Fibroblast of the aortic adventitia (primary cell): ENCODE measurements around the gene WDR20. TPM values are rescaled to one million over a fixed set of nuclear protein-coding genes. Genes with fewer than 3 reads are reported as not detected.

ENCODE experiments used
- DNase-seq: peaks from one replicate; pipeline ENCODE4 v3.0.0-alpha.2; 2010; ENCODE audit warnings: low read depth
- H3K4me3 ChIP-seq: 2 replicates; pipeline ENCODE4 v1.5.1; 2011; ENCODE audit warnings: low read depth, mild to moderate bottlenecking, control low read depth, low read length, moderate library complexity
- CTCF ChIP-seq: IDR thresholded peaks from 2 replicates; pipeline ENCODE4 v1.5.1; 2011; ENCODE audit warnings: mild to moderate bottlenecking, low read length, control low read depth, inconsistent platforms; ENCODE audit not compliant: insufficient read depth
- total RNA-seq: library from RNA; depleted of rRNA; stranded (reverse); fragments of >200 nt; gene quantifications from 2 replicates; pipeline ENCODE4 v1.2.3, GENCODE V29; 2012; ENCODE audit warnings: low replicate concordance

Gene WDR20
- total RNA-seq, 1 donor: 14.6 TPM

- H3K4me3 ChIP-seq: no peak overlapping the region
- TF ChIP-seq CTCF: no peak
- no peak for DNase-seq
Measured at GRCh38 chr14:102218688-102219087, 79.0 kb downstream of the WDR20 start.

- H3K4me3 ChIP-seq: no peak overlapping the region
- TF ChIP-seq CTCF: no peak
- no peak for DNase-seq
Measured at GRCh38 chr14:102219316-102219715, 79.6 kb downstream of the WDR20 start.

- H3K4me3 ChIP-seq: no peak overlapping the region
- TF ChIP-seq CTCF: no peak
Measured at GRCh38 chr14:102220031-102220430, 80.3 kb downstream of the WDR20 start.

GRCh38 chr14:102221026-102221425 lies 81.3 kb downstream of the WDR20 start:
- DNase-seq: no peak
- TF ChIP-seq CTCF: no peak
- H3K4me3 ChIP-seq: no peak overlapping the region

More at GRCh38 chr14:102220031-102220430, 80.3 kb downstream of the WDR20 start:
- no peak for DNase-seq

GRCh38 chr14:102222009-102222575 lies 82.4 kb downstream of the WDR20 start:
- H3K4me3 ChIP-seq: no peak overlapping the region
- DNase-seq: no peak
- TF ChIP-seq CTCF: no peak

- no peak for TF ChIP-seq CTCF
- H3K4me3 ChIP-seq: no peak overlapping the region
- DNase-seq: no peak
Measured at GRCh38 chr14:102222751-102223150, 83.1 kb downstream of the WDR20 start.

GRCh38 chr14:102223682-102224081 lies 84.0 kb downstream of the WDR20 start:
- H3K4me3 ChIP-seq: no peak overlapping the region
- TF ChIP-seq CTCF: no peak
- DNase-seq: no peak
